Activated CD8-positive, alpha-beta memory T cell treated with anti-CD3 and anti-CD28 coated beads for 48 hours (primary cell): ENCODE results near the gene CDC14A.
"Not testable (repeated sequence)": the region's sequence is repeated elsewhere in the genome, so short reads cannot be mapped to it uniquely, and the experiment has no call there.

ENCODE experiments used
- DNase-seq, 3 experiments: peaks; one replicate each; pipeline ENCODE4 v3.0.0-alpha.2; 2020; ENCODE audit warnings: low read depth in 2 of 3, low spot score in 2 of 3

The CDC14A gene

GRCh38 chr1:100362821-100363466 is 10.6 kb downstream of the CDC14A start:
- DNase-seq = no peak

GRCh38 chr1:100363831-100364230 is 11.5 kb downstream of the CDC14A start:
- DNase-seq = no peak

- DNase-seq = no peak
Measured at GRCh38 chr1:100364697-100365096, 12.4 kb downstream of the CDC14A start.

GRCh38 chr1:100366209-100366525 is 13.9 kb downstream of the CDC14A start:
- no peak for DNase-seq

GRCh38 chr1:100369339-100369738 is 17.0 kb downstream of the CDC14A start:
- not testable (repeated sequence) for DNase-seq

- not testable (repeated sequence) for DNase-seq
Measured at GRCh38 chr1:100373953-100374352, 21.6 kb downstream of the CDC14A start.

- DNase-seq = not testable (repeated sequence)
Measured at GRCh38 chr1:100376890-100377289, 24.6 kb downstream of the CDC14A start.

GRCh38 chr1:100377590-100378361 is 25.5 kb downstream of the CDC14A start:
- DNase-seq = no peak

- DNase-seq = no peak
Measured at GRCh38 chr1:100378956-100379355, 26.6 kb downstream of the CDC14A start.

- no peak for DNase-seq
Measured at GRCh38 chr1:100380635-100381034, 28.3 kb downstream of the CDC14A start.

GRCh38 chr1:100382657-100383056 is 30.4 kb downstream of the CDC14A start:
- DNase-seq = no peak

GRCh38 chr1:100383743-100384405 is 31.6 kb downstream of the CDC14A start:
- no peak for DNase-seq

- DNase-seq = no peak
Measured at GRCh38 chr1:100387209-100387608, 34.9 kb downstream of the CDC14A start.

GRCh38 chr1:100387657-100388350 is 35.5 kb downstream of the CDC14A start:
- no peak for DNase-seq

- DNase-seq = no peak
Measured at GRCh38 chr1:100390531-100390930, 38.2 kb downstream of the CDC14A start.

GRCh38 chr1:100391675-100392074 is 39.4 kb downstream of the CDC14A start:
- DNase-seq = no peak

- DNase-seq = no peak
Measured at GRCh38 chr1:100392756-100393155, 40.5 kb downstream of the CDC14A start.

GRCh38 chr1:100394285-100394684 is 42.0 kb downstream of the CDC14A start:
- no peak for DNase-seq

- DNase-seq = no peak
Measured at GRCh38 chr1:100395913-100396312, 43.6 kb downstream of the CDC14A start.

GRCh38 chr1:100396651-100397050 is 44.3 kb downstream of the CDC14A start:
- DNase-seq = no peak

- DNase-seq = no peak
Measured at GRCh38 chr1:100397681-100398080, 45.4 kb downstream of the CDC14A start.

GRCh38 chr1:100398648-100399047 is 46.3 kb downstream of the CDC14A start:
- no peak for DNase-seq
